GM19372 (cell line): ENCODE measurements around the gene DEK.

ENCODE experiments used
- ATAC-seq: cut with Tn5 transposase; IDR thresholded peaks from one replicate; pipeline ENCODE4 v1.9.1; 2021; ENCODE audit warnings: mild to moderate bottlenecking, low read depth, moderate library complexity; ENCODE audit not compliant: unreplicated experiment

Gene DEK

GRCh38 chr6:18266523-18266912 lies 2.2 kb upstream of the DEK start:
- ATAC-seq: no peak

GRCh38 chr6:18265787-18266522 lies 1.6 kb upstream of the DEK start:
- no peak for ATAC-seq

- no peak for ATAC-seq
Measured at GRCh38 chr6:18264923-18265377, 620 bp upstream of the DEK start.

DNA sequence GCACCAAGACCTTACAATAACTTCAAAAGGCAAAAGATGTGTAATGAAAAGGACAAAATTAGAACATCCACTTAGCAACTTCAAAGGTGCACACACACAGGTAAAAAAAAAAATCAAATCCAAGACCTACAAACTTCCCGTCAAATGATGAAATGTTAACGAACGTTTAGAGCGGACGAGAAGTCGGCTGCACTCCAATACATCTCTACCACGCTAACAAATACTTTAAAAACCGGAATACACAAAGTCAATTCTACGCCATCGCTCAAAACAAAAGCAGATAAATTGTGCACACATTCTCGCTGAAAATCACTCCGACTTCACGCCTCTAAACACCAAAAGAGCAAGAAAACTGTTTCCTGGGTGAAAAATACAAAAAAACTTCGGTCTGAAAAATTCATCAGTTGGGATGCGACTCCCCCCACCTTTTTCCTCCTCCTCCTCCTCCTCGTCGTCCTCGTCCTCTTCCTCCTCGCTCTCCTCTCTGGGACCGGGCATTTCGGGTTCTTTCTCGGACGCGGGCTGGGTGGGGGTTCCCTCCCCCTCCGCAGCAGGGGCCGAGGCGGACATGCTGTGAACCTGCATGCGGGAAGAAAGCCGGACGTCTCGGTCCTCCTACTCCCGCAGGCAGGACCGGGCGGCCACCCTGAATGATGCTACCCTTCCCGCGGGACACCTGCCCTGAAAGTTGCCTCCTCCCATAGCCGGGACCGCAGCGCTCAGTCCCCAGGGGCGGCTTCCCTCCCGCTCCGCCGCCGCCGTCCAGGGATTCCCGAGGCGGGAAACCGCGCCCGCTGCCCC lies 712 bp downstream of the DEK start:
- peak; percentile 0 for ATAC-seq

- ATAC-seq: peak; percentile 48
Measured at GRCh38 chr6:18262702-18263417, 1.5 kb downstream of the DEK start.

DNA sequence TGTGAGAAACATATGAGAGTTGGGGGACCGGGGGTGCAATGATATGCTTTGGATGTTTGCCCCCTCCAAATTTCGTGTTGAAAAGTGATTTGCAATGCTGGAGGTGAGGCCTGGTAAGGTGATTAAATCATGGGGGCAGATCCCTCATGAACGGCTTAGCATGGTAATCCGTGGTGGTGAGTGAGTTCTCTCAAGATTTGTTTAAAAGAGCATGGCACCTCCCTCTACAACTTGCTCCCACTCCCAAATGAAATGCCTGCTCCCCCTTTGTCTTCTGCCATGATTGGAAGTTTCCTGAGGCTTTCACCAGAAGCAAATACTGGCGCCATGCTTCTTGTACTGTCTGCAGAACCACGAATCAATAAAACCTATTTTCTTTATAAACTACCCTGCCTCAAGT lies 2.5 kb downstream of the DEK start:
- ATAC-seq: no peak

DNA sequence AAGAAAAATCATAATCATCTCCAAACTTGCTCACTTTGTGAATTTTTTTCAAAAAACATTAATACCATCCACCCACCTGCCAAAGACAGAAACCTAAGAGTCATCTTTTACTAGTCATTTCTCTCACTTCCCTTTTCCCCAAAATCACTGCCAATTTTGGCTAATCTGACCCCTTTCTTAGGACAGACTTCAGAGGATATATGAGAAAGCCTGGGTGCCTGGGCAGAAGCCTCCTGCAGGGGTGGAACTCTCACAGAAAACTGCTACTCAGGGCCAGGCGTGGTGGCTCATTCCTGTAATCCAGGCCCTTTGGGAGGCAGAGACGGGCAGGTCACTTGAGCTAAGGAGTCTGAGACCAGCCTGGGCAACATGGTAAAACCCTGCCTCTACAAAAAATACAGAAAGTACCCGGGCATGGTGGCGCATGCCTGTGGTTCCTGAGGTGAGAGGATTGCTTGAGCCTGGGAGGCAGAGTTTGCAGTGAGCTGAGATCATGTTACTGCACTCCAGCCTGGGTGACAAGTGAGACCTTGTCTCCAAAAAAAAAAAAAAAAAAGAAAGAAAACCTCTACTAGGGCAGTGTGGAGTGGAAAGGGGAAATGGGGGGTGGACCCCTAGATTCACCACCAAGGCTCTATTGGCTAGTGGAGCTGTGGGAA lies 3.8 kb downstream of the DEK start:
- peak; percentile 28 for ATAC-seq

- no peak for ATAC-seq
Measured at GRCh38 chr6:18259675-18260447, 4.5 kb downstream of the DEK start.

DNA sequence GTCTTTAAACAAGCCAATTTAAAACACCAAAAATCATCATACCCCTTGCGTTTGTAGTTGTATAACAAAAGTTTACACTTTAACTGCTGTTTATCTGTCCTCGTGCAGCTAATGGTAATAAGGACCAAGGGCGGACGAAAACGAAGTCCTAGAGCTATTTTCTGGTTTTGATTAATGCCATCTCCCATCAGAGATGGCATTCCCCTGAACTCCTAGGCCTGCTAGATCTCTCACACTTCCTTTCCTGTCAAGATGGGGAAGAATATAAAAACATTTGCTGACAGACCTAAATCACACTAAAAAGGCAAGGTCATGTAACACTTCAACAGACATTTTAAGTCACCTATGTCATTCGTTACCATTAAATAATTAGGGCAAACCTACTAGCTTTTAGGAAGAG lies 9.5 kb downstream of the DEK start:
- no peak for ATAC-seq

GRCh38 chr6:18253635-18254034 lies 10.7 kb downstream of the DEK start:
- ATAC-seq: no peak

DNA sequence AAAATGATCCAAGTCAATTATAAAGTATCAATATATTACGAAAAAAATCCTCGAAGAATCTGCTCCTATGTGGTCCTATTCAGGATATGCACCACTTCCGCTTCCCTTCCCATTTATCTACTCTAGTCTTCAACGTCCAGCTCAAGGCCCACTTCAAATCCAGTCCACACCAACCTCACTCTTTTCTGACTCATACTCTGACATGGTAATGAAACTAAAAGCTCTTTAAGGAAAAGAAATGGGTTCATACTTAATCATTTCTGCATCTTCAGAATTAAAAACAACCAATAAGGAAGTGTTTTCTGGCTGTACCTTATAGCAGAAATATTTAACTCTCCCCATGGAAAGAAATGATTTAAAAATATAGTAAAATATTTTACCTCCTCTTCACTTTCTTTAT lies 15.1 kb downstream of the DEK start:
- no peak for ATAC-seq

GRCh38 chr6:18248698-18249097 lies 15.6 kb downstream of the DEK start:
- ATAC-seq: no peak

DNA sequence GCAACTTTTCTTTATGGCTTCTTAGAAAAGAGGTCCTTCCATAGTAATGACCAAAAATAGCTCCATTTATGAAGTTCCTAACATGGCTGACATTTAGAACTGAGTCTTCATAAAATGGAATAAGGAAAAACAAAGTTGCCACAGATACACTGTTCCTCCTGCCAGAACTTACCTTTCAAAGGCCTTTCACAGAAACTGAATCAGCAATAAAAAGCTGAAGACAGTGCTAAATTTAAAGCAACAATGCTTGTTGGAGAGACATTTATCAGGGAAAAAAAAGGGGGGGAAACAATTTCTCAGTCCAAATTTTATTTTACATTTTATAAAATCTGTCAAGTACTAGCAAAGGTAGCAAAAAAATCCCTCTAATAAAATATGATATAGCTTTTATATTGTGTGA lies 17.3 kb downstream of the DEK start:
- ATAC-seq: no peak

DNA sequence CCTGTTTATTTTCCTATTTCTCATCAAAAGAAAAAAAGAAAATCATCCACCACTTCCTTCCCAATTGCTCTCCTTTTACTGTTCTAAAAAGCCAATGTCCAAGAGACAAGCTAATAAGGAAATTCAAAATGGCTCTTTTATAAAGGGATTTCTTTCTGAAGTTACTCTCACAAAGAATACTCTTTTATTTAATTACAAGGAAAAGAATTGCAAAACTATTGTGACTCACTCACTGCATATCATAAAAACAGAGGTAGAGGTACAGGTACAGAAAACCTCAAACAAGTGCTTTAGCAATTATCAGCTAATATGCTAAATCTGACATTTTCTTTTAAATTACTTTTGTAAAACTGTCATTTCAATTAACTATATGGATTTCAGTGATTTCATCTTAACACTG lies 18.1 kb downstream of the DEK start:
- ATAC-seq: no peak

- no peak for ATAC-seq
Measured at GRCh38 chr6:18245642-18246041, 18.7 kb downstream of the DEK start.

- no peak for ATAC-seq
Measured at GRCh38 chr6:18245079-18245478, 19.3 kb downstream of the DEK start.

DNA sequence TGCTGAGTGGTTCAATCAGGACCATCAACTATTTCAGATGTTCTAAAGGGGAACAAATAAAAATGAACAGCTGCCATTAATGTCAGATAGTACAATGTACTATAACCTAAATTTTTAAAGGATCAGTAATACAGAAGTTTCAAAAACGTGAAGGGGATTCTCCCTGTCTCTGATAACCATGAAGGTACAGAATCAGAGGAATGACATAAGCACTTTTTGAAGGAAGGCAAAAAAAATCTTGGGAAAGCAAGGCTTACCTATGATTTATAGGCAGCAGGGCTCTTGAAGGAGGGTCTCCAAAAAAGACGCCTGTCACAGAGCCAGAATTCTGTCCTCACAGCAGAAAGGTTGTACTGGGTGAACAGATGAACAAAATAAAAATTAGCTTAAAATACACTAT lies 20.1 kb downstream of the DEK start:
- ATAC-seq: no peak

- ATAC-seq: no peak
Measured at GRCh38 chr6:18243302-18243893, 20.9 kb downstream of the DEK start.

DNA sequence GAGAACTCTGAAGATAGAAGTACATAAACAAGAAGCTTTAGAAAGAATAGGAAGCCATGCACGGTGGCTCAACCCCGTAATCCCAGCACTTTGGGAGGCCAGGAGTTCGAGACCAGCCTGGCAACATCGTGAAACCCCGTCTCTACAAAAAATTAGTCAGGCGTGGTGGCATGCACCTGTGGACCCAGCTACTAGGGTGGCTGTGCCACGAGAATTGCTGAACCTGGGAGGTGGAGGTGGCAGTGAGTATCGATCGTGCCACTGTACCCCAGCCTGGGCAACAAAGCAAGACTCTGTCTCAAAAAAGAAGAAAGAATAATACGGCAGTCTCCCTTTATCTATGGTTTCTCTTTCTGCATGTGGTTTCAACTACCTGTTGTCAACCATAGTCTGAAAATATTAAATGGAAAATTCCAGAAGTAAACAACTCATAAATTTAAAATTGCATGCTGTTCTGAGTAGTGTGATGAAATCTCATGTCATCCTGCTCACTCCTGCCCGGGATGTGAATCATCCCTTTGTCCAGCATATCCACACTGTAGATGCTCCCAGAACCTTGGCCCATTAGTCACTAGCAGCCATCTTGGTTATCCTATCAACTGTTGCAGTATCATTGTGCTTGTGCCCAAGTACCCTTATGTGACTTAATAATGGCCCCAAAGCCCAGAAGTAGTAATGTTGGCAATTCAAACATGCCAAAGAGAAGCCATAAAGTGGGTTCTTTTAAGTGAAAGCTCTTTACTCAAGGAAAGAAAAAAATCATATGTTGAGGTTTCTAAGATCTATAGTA lies 22.1 kb downstream of the DEK start:
- ATAC-seq: no peak
